Activated CD4-positive, alpha-beta T cell treated with anti-CD3 and anti-CD28 coated beads, Interleukin-2, Interleukin-6, amounts not matched to agents 100 ng/mL and 50 ng/mL, durations not matched to agents 16 hours and 8 hours (primary cell): Measurements from ENCODE around the gene MRTFA.

Source experiments
- DNase-seq: peaks from one replicate; pipeline ENCODE4 v3.0.0-alpha.2; 2020

Gene MRTFA

DNA sequence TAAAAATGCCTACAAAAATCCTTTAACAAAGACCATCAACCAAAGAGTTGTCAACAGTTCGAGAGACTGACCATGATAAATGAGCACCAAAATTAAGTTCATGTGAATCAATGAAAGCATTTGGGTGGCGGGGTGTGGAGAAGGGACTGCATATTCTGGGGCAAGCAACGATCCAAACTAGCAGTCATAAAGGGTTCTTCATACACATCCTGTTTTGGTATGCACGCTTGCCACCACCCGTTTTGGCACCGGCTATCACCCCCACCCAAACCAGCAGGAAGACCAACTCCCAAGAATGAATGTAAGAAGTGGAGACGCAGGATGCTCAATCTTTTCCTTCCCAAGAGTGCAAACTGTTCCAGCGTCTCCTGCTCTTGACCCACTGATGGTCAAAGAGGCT is 185.3 kb downstream of the MRTFA start:
- peak; percentile 12 for DNase-seq

DNA sequence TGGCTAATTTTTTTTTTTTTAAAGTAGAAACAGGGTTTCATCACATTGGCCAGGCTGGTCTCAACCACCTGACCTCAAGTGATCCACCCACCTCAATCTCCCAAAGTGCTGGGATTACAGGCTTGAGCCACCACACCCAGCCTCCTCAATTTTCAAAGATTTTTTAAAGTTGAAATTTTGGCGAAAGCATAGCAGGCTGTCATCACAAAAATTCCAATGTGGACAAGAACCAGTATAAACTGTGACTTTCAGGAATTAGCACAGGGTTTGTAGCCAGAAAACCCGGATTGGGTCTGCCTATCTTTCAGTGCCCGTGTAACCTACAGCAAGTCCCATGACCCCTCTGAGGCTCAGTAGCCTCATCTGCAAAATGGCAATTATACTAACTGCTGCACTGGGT is 185.9 kb downstream of the MRTFA start:
- no peak for DNase-seq

DNA sequence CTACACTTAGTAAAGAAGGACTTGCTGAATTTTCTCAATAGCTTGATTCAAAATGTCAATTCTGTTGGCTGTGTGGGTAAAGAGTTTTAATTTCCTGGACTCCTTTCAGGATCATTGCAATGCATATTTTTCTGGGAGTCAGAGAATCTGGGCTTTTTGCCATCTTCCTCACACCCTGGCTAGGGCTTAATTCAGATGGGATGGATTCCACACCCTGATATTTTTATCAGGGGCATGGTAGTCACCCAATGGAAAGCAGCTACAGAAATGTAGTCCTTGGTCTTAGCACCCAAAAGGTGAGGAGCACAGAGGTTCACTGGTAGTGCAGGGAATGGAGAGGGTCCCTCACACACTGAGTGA is 186.9 kb downstream of the MRTFA start:
- no peak for DNase-seq

DNA sequence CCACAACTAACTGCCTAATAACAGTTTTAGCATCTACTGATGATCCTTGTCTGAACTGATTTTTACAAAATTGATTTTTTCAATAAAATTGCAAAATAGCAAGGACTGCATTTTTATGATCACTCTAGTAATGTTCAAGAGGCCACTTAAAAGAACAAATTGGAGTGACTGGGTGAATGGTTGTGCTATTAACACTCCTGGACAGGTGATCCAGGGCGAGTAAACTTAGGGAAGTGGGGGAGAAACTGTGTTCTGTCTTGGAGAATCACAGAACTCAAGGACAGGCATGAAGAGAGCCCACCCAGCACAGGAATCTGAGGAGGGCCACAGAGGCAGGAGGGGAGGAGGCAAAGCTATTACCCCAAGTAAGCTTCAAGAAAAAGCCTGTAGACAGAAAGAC is 190.3 kb downstream of the MRTFA start:
- no peak for DNase-seq

DNA sequence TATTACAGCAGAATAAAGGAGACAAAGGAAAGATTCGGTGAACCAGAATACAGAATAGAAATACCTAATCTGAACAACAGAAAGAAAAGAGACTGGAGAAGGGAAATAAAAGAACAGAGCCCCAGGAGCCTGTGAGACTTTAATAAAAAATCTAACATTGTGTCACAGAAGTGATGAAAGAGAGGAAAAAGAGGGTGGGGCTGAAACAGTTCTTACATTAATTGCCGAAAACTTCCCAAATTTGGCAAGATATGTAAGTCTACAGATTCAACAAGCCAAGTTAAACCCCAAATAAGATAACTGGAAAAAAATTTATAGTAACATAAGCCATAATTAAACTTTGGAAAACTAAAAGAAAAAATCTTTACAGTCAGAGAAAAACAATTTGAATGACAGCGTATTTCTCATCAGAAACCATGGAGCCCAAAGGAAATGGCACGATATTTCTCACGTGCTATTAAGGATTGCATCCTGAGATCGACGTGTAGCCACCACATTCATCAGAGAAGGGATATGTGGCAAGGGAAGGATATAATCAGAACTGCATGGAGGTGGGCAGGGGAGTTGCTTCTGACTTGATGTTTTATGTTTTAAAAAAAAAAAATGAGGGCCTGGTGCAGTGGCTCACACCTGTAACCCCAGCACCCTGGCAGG is 192.2 kb downstream of the MRTFA start:
- no peak for DNase-seq

DNA sequence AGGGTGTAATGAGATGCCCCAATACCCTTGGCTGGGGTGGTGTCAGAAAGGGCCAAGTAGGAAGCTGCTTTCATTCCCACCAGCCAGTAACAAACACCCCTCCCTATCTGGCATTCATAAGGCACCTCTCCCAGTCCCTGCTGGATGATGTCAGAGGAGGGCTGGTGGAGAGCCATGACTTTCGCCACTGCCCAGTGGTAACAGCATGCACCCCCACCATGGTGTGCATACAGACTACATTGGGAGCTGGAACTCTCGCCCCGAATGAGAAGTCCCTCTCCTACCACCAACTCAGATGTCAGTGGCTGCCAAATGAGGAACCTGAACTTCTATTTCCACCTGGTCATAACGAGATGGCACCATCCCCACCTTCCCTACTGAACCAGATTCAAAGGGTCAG is 192.8 kb downstream of the MRTFA start:
- DNase-seq: no peak

DNA sequence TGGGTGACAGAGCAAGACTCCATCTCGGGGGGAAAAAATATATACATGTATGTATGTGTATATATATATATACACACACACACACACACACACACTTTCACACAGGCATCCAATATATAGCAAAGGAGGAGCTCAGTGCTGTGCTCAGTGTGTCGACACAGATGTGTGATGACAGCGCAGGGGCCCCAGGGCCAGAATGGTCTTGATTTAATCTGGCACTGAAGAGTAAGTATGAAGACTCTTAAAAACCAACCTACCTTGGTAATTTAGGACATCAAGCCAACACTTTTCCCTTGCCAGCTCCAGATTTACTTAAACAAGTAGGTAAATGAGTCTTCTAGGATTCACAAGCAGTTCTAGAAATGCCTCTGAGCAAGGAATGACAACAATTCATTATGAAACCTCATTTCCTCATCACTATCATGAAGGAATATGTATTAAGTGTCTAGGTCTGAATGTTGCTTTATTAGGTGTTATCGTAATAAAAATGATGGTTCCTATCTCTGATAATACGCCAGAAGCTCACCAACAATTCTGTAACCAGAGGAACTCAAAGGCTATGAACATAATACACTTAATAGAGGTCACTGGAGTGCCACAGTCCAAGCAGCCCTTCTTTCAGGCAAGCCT is 194.6 kb downstream of the MRTFA start:
- no peak for DNase-seq

DNA sequence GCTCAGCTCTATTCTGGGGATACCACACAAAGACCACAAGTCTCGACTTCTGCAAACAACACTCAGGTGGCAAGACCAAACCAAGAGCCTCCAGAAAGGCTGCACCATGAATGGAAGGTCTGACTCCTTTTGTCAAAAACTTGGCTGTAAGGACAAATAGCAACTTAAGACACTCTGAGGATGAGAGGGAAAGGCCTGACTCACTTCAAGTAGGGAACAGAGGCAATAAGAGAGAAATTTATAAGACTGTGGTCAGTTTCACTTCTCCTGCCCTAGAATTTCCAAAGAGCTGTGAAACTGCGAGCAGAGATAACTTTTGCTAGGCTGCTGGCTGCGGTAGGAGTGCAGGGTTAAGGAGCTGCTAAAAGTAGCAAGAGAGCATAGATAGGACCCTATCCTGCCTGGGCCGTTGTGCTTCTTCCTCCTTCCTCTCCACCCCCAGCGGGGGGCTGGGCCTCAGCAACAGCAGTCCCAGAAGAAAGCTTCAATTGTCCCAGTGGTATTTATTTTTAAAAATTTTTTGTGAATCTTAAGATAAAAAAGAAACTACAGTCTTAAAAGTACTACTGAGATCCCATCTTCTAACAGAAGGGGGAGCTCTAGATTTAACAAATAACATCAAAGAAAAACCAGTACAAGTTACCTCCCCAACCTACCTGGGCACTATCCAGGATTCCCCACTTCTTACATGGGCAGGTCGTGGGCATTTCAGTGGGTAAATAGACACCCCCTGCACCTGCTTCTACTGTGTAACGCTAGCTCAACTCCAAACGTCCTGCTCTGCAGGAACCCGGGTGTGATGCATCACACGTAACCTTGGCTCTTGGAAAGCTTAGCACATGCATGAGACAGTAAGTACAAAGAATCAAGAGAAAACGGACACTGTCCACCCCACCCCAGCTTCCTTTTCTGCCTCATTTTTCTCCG is 199.8 kb downstream of the MRTFA start:
- peak; percentile 55 for DNase-seq

DNA sequence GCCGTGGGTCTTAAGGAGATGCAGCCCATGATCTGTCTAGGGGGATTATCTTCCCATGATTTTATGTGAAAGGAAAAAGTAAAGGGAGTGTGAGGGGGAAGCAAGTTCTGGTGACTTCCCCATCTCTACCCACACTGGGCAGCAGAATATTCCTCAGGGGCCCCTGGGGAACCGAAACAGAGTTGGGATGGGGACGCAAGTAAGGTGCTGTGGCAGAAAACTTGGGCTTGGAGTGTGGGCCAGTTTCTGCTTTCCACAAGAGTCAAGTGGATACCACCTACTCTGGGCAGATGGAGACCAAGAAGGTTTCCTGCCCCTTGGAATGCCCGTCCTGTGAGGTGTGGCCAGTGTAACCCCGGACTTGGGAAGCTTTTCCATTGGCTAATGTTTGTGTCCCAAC is 201.8 kb downstream of the MRTFA start:
- DNase-seq: no peak

DNA sequence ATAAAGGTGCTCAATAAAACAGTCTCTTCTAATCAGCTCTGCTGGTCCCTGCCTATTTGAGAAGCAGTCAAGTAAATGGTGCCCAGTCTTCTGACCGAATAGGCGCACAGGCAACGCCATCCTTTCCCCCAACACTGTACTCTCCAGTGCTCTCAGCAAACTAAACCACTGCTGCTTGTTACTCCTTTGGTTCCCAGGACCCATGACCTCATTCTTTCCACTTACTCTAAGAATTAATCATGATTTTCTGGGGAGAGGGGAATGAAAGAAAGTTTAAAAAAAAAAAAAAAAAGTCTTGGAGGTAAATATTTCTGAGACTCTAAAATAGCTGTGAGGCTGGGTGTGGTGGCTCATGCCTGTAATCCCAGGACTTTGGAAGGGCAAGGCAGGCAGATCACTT is 202.4 kb downstream of the MRTFA start:
- no peak for DNase-seq

DNA sequence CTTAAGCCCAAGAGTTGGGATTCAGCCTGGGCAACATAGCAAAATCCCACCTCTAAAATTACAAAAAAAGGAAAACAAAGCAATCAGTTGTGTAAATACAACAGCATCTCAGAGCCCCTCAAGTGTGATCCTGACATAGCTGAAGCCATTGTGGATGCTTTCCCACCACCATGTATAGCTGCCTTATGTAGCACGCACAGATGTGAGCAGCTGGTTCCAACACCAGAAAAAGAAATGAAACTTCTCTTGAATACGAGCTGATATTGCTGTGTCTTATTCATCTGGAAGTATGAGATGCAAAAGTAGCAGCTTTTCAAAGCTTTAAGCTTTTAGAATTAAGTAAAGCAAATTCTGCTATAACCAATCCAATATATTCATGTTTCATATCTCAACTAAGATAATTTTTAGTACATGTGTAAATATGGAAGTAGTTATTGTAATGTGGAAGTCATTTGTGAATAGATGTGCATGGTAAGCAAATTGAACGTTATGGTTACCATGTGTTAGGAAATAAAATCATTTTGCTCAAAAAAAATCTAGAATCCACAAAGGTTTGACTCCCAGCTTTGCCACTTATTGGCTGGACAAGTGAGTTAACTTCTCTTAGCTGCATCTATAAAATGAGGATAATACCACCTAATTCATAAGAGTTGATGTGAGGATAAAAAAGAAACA is 203.0 kb downstream of the MRTFA start:
- DNase-seq: no peak

DNA sequence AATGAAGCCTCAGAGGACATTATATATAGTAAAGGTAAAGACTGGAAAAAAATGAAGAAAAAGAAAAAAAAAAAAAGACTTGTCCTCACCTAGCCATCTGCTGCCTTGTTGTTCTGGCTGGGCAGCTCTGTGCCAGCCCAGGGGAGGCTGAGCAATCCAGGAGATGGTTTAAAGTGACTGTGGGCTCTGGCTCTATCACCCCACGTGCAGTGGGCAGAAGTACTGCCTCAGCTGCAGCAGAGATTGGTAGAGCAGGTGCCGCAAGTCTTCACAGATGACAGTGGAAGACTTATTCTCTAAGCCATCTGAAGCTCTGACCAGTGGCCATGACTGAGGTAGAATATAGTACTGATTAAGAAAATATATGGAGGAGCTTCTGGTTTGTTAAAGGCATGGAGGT is 203.9 kb downstream of the MRTFA start:
- no peak for DNase-seq

DNA sequence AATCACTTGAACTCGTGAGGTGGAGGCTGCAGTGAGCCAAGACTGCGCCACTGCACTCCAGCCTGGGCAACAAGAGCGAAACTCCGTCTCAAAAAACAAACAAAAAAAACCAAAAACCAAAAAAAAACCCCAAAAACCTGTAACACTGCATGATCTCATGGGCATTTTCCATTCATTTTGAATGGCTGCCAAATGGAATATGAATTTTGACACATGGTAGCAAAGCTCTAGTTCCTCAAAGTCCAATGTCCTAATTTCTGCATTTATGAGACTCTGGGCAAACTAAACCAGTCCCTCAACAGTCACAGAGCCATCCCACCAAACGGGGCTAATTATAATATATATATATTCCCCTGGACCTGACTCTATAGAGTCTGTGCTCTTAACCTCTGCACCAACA is 204.4 kb downstream of the MRTFA start:
- DNase-seq: no peak

DNA sequence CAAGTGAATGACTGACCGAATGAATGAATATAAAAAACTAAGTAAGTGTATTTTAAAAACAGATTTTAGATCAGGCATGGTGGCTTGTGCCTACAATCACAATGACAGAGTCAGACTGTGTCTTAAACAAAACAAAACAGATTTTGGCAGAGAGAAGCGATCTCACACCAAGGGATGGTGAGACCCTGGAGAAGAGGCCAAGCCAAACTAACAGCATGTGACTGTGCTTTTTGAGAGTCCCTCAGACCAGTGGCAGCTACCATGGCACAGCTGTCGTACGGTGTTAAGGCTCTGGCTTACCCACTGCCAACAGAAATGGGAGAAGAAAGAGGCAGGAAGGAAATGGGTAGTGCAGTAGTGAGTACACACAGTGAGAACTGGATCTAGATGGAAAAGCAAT is 205.5 kb downstream of the MRTFA start:
- no peak for DNase-seq

DNA sequence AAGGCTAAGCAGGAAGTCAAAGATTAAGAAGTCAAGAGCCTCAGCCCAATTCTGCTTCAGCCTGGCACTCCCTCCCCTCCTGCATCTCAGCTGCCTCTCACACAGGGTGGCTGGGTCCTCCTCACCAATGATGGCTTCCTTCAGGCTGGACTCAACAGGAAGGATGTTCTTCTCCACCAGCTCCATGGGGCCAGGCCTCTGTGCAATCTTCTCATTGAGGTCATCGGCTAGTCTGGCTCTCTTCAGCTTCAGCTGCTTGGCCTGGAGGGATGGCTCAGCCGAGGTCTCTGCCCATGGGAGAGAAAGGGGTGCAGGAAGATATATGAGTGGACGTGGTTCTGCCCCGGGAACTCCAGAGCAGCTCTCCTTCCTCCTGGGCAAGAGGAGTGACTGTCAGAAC is 207.0 kb downstream of the MRTFA start:
- DNase-seq: no peak

DNA sequence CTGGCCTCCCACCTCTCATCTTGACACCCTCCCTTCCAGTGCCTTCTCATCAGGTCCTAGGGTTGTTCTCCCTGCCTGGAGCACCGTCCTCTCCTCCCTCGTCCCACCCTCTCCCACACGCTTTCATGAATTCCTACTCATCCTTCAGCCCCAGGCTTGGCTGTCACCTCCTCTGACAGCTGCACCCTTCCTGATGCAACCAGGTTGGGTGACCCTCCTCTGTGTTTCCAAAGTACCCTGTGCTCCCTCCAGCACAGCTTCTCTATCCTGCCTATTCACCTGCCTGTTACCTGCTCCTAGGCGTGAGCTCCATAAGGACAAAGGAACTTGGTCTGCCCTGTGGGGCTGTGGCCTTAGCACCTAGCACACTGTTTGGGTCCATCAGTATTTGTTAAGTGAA is 207.7 kb downstream of the MRTFA start:
- no peak for DNase-seq

DNA sequence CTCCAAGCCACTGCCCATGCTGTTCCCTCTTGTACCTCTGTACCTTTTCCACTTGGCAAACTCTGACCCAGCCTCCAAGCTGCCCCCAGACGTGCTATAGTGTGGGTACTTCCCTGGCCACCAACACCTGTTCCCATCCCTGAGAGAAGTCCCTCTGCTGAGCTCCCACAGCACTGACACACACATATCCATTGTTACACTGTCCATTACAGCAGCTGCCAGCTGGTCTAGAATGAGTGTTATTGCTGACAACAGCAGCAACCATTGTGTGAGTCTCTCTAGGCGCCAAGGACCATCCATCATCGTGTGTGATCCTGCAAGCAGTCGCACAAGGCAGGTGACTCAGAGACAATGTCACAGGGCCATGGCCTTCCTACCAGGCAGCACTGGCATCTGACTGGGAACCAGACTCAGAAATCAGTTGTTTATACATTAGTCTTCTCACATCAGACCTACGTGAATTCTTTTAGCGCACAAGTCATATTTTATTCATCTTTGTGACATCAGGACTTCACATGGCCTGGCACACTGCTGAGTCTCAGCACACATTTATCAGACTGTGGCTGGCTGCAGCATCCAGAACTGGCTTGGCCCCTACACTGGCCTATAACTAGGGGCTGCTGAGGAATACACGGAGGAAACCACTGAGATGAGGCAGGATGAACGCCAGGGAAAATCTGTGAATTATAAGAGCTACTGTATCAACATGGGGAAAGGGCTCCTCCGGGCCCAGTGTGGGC is 209.8 kb downstream of the MRTFA start:
- no peak for DNase-seq

DNA sequence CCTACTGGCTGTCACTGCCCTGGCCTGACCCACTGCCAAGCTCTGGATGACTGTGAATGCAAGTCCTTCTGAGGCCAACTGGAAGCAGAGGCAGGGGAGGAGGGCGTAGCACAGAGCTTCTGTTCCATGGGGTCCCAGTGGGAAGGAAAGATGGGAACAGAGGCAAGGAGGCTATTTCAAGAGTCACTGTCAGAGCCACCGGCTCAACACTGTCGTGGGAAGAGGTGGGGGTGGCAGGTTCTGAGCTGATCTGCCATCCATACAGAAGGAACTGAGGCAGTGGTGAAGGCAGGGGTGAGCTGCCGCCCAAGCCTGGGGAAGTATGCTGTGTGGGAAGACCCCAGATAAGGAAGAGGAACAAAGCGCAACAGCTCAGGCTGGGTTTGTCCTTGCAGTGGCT is 211.4 kb downstream of the MRTFA start:
- DNase-seq: no peak

DNA sequence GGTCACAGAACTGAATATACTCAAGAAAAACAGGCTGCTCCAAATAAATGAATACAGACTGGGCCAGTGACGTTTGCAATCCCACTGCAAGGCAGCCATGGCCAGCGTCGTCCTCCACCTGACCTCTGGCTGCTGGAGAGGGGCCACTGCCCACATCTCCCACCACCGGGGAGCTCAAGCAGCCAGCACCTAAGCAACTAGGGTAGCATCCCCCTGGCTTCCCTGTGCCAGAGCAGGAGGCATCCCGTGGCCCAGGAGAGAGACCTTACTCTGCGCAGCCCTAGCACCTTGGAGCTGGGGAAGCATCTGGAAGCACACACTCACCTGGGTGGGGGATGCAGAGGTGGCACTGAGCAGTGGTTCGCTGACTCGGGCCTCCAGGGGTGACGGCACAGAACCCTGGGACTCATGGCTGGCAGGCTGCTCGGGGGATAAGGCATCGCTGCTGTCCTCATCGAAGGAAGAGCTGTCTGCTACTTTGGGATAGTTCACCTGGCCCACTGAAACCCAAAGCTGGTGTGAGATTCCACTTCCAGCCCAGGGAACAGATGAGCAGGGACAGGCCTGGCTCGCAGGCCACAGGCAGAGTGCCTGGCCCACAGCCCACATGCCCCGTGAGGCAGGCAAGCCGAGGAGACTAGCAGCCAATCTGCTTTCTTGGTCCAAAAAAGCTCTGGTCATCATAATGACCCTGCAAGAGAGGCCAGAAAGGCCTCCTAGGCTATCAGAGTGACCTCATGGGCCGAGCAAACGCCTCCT is 212.5 kb downstream of the MRTFA start:
- DNase-seq: no peak

DNA sequence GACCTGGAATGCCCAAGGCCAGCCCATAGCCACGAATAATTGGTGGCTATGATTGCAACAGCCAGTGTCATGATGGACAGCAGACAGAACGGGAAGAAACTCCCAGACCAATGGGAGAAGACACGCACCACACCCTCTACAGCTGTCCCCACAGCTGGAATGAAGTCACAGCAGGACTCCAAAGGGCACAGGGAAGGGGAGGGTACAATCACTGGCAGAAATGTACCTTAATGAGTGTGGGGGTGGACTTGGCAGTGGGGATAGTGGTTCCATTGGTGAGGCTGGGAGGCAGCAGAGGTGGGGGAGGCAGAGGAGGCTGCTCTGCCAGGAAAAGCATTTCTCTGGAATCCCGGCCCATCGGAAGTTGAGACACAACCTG is 213.2 kb downstream of the MRTFA start:
- no peak for DNase-seq

DNA sequence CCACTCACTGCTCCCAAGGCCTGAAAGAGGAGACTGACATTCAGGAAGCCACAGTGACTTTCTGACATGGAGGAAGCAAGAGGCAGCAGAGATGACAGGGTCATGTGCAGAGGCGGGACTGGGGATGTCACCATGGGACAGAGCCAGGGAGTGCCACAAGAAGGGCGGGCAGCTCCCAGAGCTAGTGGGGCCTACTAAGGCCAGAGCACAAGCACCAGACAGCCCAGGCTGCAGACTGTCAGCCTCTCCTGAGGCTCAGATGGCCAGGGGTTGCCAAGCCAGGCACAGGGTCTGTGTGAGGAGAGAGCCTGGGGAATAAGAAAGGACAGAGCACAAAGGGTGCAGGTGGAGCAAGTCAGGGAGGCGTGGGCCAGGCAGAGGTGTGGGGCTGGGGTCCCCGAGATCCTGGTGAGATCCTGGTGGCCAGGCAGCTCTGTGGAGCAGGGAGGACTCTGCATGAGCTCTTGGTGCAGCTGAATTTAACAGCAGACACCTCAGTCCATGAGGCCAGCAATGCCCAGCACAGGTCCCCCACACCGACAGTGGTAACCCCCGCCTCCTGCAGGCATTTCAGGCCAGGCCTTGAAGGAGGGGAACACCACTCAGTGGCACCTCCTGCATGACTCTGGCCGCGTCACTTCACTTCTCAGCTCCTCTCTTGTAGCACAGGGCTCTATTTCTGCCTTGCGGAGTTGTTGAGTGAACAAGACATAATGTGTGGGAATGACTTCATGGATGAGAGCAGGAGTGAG is 213.8 kb downstream of the MRTFA start:
- DNase-seq: no peak
